ENCODE measurements around the gene RIMKLB. TPM values are rescaled to one million over a fixed set of nuclear protein-coding genes. Genes with fewer than 3 reads are reported as not detected.

RIMKLB gene
- polyA plus RNA-seq, 1 donor (not counting 4 experiments of a cell fraction or from before 2014, with no cell fraction given): 51.1 TPM

DNA sequence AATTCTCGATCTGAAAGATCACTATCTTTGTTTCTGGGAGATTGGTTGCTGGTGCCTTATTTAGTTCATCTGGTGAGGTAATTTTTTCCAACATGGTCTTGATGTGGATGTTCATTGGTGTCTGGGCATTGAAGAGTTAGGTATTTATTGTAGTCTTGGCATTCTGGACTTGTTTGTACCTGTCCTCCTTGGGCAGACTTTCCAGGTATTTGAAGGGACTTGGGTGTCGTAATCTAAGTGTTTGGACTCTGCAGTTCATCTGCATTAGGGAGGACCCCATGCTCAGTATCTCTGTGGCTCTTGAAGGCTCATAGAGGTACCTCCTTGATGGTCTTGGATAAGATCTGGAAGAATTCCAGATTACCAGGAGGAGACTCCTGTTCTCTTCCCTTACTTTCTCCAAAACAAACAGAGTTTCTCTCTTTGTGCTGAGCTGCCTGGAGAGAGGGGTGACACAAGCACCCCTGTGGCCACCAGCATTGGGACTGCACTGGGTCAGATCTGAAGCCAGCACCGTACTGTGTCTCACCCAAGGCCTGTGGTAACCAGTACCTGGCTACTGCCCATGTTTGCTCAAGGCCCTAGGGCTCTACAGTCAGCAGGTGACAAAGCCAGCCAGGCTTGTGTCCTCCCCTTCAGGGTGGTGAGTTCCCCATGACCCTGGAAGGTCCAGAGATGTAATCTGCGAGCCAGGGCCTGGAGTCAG, 129.9 kb downstream of the RIMKLB start:
- Histone ChIP-seq H3K36me3 (ENCODE audit: control insufficient read depth in 2 of 2, extremely low read depth in 1 of 2, insufficient read depth in 2 of 2, low read length in 2 of 2) (peaks cover 0 to 2% of the 10 kb centered on the region in 2 experiments), H3K9me3 (ENCODE audit: control insufficient read depth, low read depth, low read length) (no peaks in the 10 kb centered on the region), H3K27me3 (ENCODE audit: control insufficient read depth, extremely low read depth, insufficient read depth, low read length) (no peaks in the 10 kb centered on the region), H4K20me1 (ENCODE audit: control insufficient read depth, extremely low read depth, insufficient read depth, low read length) (no peaks in the 10 kb centered on the region), H2AFZ (ENCODE audit: control insufficient read depth, low read length) (peak overlapping the region; percentile 83), H3K79me2 (ENCODE audit: control insufficient read depth, insufficient read depth, low read length) (no peaks in the 10 kb centered on the region), H3K4me3 (ENCODE audit: control insufficient read depth in 2 of 3, extremely low read depth in 1 of 3, insufficient read depth in 2 of 3, low read depth in 1 of 3, low read length in 3 of 3) (peak overlapping the region in 1 of 3 experiments; percentile 5), H3K9ac (ENCODE audit: control insufficient read depth, extremely low read depth, insufficient read depth, low read length) (peak overlapping the region; percentile 64), H3K9me1 (ENCODE audit: control insufficient read depth, extremely low read depth, insufficient read depth, low read length) (no peaks in the 10 kb centered on the region), H3K4me1 (ENCODE audit: control insufficient read depth, extremely low read depth, insufficient read depth, low read length) (peaks cover 37% of the 10 kb centered on the region), H3K27ac (ENCODE audit: control insufficient read depth, insufficient read depth, low read length) (peak overlapping the region; percentile 71), H3K4me2 (ENCODE audit: control insufficient read depth, extremely low read depth, insufficient read depth, low read depth, low read length) (peak overlapping the region; percentile 57)
- FAIRE-seq (peak; percentile 92), DNase-seq (ENCODE audit: low read depth, low spot score) (no peak)
- dilution Hi-C loops (cut with MboI; ENCODE audit: extremely low pct_ligation_motif_present, low sequenced_read_pairs): no loop called here
- TF ChIP-seq EZH2 (IDR thresholded peaks at IDR 0.05; ENCODE audit: low read length): no peak
- TF ChIP-seq, protein P1, sequence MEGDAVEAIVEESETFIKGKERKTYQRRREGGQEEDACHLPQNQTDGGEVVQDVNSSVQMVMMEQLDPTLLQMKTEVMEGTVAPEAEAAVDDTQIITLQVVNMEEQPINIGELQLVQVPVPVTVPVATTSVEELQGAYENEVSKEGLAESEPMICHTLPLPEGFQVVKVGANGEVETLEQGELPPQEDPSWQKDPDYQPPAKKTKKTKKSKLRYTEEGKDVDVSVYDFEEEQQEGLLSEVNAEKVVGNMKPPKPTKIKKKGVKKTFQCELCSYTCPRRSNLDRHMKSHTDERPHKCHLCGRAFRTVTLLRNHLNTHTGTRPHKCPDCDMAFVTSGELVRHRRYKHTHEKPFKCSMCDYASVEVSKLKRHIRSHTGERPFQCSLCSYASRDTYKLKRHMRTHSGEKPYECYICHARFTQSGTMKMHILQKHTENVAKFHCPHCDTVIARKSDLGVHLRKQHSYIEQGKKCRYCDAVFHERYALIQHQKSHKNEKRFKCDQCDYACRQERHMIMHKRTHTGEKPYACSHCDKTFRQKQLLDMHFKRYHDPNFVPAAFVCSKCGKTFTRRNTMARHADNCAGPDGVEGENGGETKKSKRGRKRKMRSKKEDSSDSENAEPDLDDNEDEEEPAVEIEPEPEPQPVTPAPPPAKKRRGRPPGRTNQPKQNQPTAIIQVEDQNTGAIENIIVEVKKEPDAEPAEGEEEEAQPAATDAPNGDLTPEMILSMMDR (optimal IDR thresholded peaks at IDR 0.05 in 1 of 3, IDR thresholded peaks at IDR 0.05 in 1 of 3, conservative IDR thresholded peaks at IDR 0.05 in 1 of 3; ENCODE audit: extremely low read depth in 1 of 3, insufficient read depth in 2 of 3, low read length in 3 of 3): no peak

DNA sequence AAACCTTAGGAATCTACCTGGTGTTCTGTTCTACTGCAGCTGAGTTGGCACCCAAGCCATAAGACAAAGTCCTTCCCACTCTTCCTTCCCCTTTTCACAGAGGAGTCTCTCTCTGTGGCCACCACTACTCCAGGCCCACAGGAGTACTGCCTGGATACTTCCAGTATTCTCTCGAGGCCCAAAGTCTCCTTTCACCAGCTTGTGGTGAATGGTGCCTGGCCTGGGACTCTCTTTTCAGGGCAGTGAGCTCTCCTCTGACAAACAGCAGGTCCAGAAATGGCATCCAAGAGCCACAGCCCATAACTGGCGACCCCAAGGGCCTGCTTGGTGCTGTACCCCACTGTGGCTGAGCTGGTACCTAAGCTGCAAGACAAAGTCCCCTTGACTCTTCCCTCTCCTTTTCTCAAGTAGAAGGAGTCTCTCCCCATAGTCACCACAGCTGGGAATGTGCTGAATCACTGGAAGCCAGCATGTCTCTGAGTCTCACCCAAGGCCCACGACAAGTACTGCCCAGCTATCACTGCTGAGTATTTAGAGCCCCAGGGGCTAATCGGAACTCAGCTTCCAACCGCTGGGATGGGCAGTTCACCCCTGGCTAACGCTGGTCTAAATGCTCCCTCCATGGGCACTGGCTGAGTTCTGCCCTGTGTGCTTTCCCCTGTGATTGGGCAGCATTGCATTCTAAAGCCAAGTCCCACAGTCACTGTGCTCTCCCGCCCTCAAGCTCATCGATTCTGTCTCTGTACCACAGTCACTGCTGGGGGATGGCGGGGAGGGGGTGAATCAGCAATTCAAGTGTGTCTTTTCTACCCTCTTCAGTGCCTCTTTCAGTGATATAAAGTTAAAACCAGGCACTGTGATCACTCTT, 130.7 kb downstream of the RIMKLB start:
- H2AFZ ChIP-seq (ENCODE audit: control insufficient read depth, low read length): peak overlapping the region; percentile 83
- no peaks in the 10 kb centered on the region for H3K9me1 ChIP-seq (ENCODE audit: control insufficient read depth, extremely low read depth, insufficient read depth, low read length)
- peak overlapping the region; percentile 64 for H3K9ac ChIP-seq (ENCODE audit: control insufficient read depth, extremely low read depth, insufficient read depth, low read length)
- no peaks in the 10 kb centered on the region for H4K20me1 ChIP-seq (ENCODE audit: control insufficient read depth, extremely low read depth, insufficient read depth, low read length)
- FAIRE-seq (peak; percentile 71), DNase-seq (ENCODE audit: low read depth, low spot score) (no peak)
- H3K4me1 ChIP-seq (ENCODE audit: control insufficient read depth, extremely low read depth, insufficient read depth, low read length): peaks cover 29% of the 10 kb centered on the region
- dilution Hi-C loops (cut with MboI; ENCODE audit: extremely low pct_ligation_motif_present, low sequenced_read_pairs): no loop called here
- H3K9me3 ChIP-seq (ENCODE audit: control insufficient read depth, low read depth, low read length): no peaks in the 10 kb centered on the region
- H3K79me2 ChIP-seq (ENCODE audit: control insufficient read depth, insufficient read depth, low read length): no peaks in the 10 kb centered on the region
- no peak for TF ChIP-seq EZH2 (IDR thresholded peaks at IDR 0.05; ENCODE audit: low read length)
- TF ChIP-seq, protein P1 (optimal IDR thresholded peaks at IDR 0.05 in 1 of 3, IDR thresholded peaks at IDR 0.05 in 1 of 3, conservative IDR thresholded peaks at IDR 0.05 in 1 of 3; ENCODE audit: extremely low read depth in 1 of 3, insufficient read depth in 2 of 3, low read length in 3 of 3): no peak
- H3K27ac ChIP-seq (ENCODE audit: control insufficient read depth, insufficient read depth, low read length): peak overlapping the region; percentile 71
- no peaks in the 10 kb centered on the region for H3K27me3 ChIP-seq (ENCODE audit: control insufficient read depth, extremely low read depth, insufficient read depth, low read length)
- H3K4me2 ChIP-seq (ENCODE audit: control insufficient read depth, extremely low read depth, insufficient read depth, low read depth, low read length): peak overlapping the region; percentile 57
- H3K36me3 ChIP-seq (ENCODE audit: control insufficient read depth in 2 of 2, extremely low read depth in 1 of 2, insufficient read depth in 2 of 2, low read length in 2 of 2): peaks cover 0 to 2% of the 10 kb centered on the region in 2 experiments
- no peak overlapping the region for H3K4me3 ChIP-seq (ENCODE audit: control insufficient read depth in 2 of 3, extremely low read depth in 1 of 3, insufficient read depth in 2 of 3, low read depth in 1 of 3, low read length in 3 of 3)
